Loucy (cell line): Measurements from ENCODE around the gene TM9SF1.

Source experiments
- CTCF ChIP-seq: fragments of 200-600 bp; sonication (generic); conservative IDR thresholded peaks from 2 replicates; pipeline ENCODE4 v1.5.1; 2014; ENCODE audit warnings: mild to moderate bottlenecking, antibody characterized with exemption, low read length
- EZH2phosphoT487 ChIP-seq: fragments of 200-600 bp; IDR thresholded peaks from 2 replicates; pipeline ENCODE4 v1.6.1; 2018; ENCODE audit warnings: antibody characterized with exemption, mild to moderate bottlenecking, moderate library complexity, borderline replicate concordance

GRCh38 chr14:24151404-24152080, 43.7 kb downstream of the TM9SF1 start:
- TF ChIP-seq CTCF (no peak), EZH2phosphoT487 (no peak)
